HEK293 (cell line): Measurements from ENCODE around the gene BIK.

Source experiments
- GFI1B ChIP-seq: fragments of 450-650 bp; formaldehyde crosslinking; IDR thresholded peaks from 2 replicates; pipeline ENCODE4 v1.5.1; 2016; ENCODE audit warnings: missing biosample characterization, missing genetic modification characterization
- GLIS2 ChIP-seq: fragments of 450-650 bp; formaldehyde crosslinking; IDR thresholded peaks from 2 replicates; pipeline ENCODE4 v1.5.1; 2016; ENCODE audit warnings: missing biosample characterization, missing genetic modification characterization
- HOXA7 ChIP-seq: sonication (generic); formaldehyde crosslinking; IDR thresholded peaks from 2 replicates; pipeline ENCODE4 v1.8.1; 2022; ENCODE audit warnings: missing genetic modification reagents, borderline replicate concordance
- TRIM28 ChIP-seq: IDR thresholded peaks from 2 replicates; pipeline ENCODE4 v1.6.1; 2011; ENCODE audit warnings: low read length, control low read depth, borderline replicate concordance
- ZNF114 ChIP-seq: fragments of 450-650 bp; formaldehyde crosslinking; IDR thresholded peaks from 2 replicates; pipeline ENCODE4 v1.5.0; 2017; ENCODE audit warnings: missing biosample characterization, missing genetic modification characterization
- ZNF23 ChIP-seq: fragments of 450-650 bp; formaldehyde crosslinking; IDR thresholded peaks from 2 replicates; pipeline ENCODE4 v1.5.1; 2016; ENCODE audit warnings: missing biosample characterization, missing genetic modification characterization, borderline replicate concordance
- ZNF292 ChIP-seq: fragments of 450-650 bp; formaldehyde crosslinking; IDR thresholded peaks from 2 replicates; pipeline ENCODE4 v1.5.1; 2016; ENCODE audit warnings: low read depth, missing biosample characterization, missing genetic modification characterization, borderline replicate concordance
- ZNF670 ChIP-seq: fragments of 450-650 bp; formaldehyde crosslinking; IDR thresholded peaks from 2 replicates; pipeline ENCODE4 v1.5.1; 2016; ENCODE audit warnings: missing biosample characterization, missing genetic modification characterization, low read depth
- ZNF843 ChIP-seq: fragments of 450-650 bp; formaldehyde crosslinking; IDR thresholded peaks from 2 replicates; pipeline ENCODE4 v1.5.1; 2016; ENCODE audit warnings: missing biosample characterization, missing genetic modification characterization
- TF ChIP-seq, protein P1 (sequence below): fragments of 450-650 bp; formaldehyde crosslinking; IDR thresholded peaks from 2 replicates; pipeline ENCODE4 v1.5.0; 2017; ENCODE audit warnings: missing biosample characterization, missing genetic modification characterization, borderline replicate concordance
- TF ChIP-seq, protein P2 (sequence below): fragments of 450-650 bp; formaldehyde crosslinking; IDR thresholded peaks from 2 replicates; pipeline ENCODE4 v1.5.1; 2016; ENCODE audit warnings: missing biosample characterization, missing genetic modification characterization
- TF ChIP-seq, protein P3 (sequence below): fragments of 450-650 bp; formaldehyde crosslinking; IDR thresholded peaks from 2 replicates; pipeline ENCODE4 v1.5.1; 2016; ENCODE audit warnings: missing biosample characterization, missing genetic modification characterization

DNA sequence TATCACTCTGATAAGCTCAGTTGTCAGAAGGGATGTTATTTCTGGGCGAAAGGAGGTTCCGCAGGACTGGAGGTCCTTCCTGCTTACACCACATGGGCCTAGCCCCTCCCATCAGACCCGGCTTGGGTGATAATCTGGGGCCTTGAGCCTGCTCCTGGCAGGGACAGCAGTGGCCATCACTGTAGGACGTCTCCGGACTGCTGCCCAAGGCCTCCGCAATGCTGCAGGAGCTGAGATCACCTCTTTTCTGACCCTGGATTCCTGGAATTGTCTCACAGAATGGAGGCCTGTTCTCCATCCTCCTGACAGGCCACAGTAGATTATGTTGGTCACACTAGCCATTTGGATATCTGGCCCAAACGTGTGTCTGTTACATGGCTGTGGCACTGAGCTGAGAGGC lies 9.2 kb upstream of the BIK start:
- TF ChIP-seq, protein P1, sequence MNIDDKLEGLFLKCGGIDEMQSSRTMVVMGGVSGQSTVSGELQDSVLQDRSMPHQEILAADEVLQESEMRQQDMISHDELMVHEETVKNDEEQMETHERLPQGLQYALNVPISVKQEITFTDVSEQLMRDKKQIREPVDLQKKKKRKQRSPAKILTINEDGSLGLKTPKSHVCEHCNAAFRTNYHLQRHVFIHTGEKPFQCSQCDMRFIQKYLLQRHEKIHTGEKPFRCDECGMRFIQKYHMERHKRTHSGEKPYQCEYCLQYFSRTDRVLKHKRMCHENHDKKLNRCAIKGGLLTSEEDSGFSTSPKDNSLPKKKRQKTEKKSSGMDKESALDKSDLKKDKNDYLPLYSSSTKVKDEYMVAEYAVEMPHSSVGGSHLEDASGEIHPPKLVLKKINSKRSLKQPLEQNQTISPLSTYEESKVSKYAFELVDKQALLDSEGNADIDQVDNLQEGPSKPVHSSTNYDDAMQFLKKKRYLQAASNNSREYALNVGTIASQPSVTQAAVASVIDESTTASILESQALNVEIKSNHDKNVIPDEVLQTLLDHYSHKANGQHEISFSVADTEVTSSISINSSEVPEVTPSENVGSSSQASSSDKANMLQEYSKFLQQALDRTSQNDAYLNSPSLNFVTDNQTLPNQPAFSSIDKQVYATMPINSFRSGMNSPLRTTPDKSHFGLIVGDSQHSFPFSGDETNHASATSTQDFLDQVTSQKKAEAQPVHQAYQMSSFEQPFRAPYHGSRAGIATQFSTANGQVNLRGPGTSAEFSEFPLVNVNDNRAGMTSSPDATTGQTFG (tag by site-specific recombination), result no peak
- TF ChIP-seq ZNF114 (tag by site-specific recombination) (no peak), GFI1B (no peak), ZNF843 (tag by site-specific recombination) (no peak), GLIS2 (tag by site-specific recombination) (no peak), ZNF23 (no peak), TRIM28 (no peak), HOXA7 (CRISPR knock-in tag) (no peak), ZNF292 (no peak), ZNF670 (tag by site-specific recombination) (no peak)
- TF ChIP-seq, protein P2, sequence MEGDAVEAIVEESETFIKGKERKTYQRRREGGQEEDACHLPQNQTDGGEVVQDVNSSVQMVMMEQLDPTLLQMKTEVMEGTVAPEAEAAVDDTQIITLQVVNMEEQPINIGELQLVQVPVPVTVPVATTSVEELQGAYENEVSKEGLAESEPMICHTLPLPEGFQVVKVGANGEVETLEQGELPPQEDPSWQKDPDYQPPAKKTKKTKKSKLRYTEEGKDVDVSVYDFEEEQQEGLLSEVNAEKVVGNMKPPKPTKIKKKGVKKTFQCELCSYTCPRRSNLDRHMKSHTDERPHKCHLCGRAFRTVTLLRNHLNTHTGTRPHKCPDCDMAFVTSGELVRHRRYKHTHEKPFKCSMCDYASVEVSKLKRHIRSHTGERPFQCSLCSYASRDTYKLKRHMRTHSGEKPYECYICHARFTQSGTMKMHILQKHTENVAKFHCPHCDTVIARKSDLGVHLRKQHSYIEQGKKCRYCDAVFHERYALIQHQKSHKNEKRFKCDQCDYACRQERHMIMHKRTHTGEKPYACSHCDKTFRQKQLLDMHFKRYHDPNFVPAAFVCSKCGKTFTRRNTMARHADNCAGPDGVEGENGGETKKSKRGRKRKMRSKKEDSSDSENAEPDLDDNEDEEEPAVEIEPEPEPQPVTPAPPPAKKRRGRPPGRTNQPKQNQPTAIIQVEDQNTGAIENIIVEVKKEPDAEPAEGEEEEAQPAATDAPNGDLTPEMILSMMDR (tag by site-specific recombination), result no peak
- TF ChIP-seq, protein P3, sequence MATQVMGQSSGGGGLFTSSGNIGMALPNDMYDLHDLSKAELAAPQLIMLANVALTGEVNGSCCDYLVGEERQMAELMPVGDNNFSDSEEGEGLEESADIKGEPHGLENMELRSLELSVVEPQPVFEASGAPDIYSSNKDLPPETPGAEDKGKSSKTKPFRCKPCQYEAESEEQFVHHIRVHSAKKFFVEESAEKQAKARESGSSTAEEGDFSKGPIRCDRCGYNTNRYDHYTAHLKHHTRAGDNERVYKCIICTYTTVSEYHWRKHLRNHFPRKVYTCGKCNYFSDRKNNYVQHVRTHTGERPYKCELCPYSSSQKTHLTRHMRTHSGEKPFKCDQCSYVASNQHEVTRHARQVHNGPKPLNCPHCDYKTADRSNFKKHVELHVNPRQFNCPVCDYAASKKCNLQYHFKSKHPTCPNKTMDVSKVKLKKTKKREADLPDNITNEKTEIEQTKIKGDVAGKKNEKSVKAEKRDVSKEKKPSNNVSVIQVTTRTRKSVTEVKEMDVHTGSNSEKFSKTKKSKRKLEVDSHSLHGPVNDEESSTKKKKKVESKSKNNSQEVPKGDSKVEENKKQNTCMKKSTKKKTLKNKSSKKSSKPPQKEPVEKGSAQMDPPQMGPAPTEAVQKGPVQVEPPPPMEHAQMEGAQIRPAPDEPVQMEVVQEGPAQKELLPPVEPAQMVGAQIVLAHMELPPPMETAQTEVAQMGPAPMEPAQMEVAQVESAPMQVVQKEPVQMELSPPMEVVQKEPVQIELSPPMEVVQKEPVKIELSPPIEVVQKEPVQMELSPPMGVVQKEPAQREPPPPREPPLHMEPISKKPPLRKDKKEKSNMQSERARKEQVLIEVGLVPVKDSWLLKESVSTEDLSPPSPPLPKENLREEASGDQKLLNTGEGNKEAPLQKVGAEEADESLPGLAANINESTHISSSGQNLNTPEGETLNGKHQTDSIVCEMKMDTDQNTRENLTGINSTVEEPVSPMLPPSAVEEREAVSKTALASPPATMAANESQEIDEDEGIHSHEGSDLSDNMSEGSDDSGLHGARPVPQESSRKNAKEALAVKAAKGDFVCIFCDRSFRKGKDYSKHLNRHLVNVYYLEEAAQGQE, result no peak
